Effector memory CD8-positive, alpha-beta T cell (primary cell): ENCODE data around the gene SH3BP4.
A peak's percentile ranks its signal among the peaks of the same experiment; 100 is the strongest.

Source experiments
- ATAC-seq: fragments of 150-1000 bp; cut with Tn5 transposase; replicated peaks from 2 replicates; pipeline ENCODE4 v1.10.0; 2021; ENCODE audit warnings: mild to moderate bottlenecking, moderate library complexity
- DNase-seq, 3 experiments: peaks; one replicate each; pipeline ENCODE4 v3.0.0; 2021
- H3K27ac Mint-ChIP-seq, 2 donors: one replicate each; pipeline ENCODE4 v1.8.0; 2022; ENCODE audit warnings: mild to moderate bottlenecking in 2 of 2, mixed read lengths in 2 of 2, moderate library complexity in 2 of 2
- H3K27me3 Mint-ChIP-seq, 2 donors: one replicate each; pipeline ENCODE4 v1.8.0; 2022; ENCODE audit warnings: mixed read lengths in 2 of 2
- H3K36me3 Mint-ChIP-seq: one replicate; pipeline ENCODE4 v1.8.0; 2022; ENCODE audit warnings: mild to moderate bottlenecking, moderate library complexity, mixed read lengths; ENCODE audit not compliant: insufficient read depth
- H3K4me1 Mint-ChIP-seq, 2 donors: one replicate each; pipeline ENCODE4 v1.8.0; 2022; ENCODE audit warnings: low read depth in 2 of 2, mixed read lengths in 2 of 2
- H3K4me3 Mint-ChIP-seq, 2 donors: one replicate each; pipeline ENCODE4 v1.8.0; 2022; ENCODE audit warnings: mild to moderate bottlenecking in 2 of 2, mixed read lengths in 2 of 2, moderate library complexity in 2 of 2
- H3K9me3 Mint-ChIP-seq, 2 donors: one replicate each; pipeline ENCODE4 v1.8.0; 2022; ENCODE audit warnings: mixed read lengths in 2 of 2

SH3BP4 gene

DNA sequence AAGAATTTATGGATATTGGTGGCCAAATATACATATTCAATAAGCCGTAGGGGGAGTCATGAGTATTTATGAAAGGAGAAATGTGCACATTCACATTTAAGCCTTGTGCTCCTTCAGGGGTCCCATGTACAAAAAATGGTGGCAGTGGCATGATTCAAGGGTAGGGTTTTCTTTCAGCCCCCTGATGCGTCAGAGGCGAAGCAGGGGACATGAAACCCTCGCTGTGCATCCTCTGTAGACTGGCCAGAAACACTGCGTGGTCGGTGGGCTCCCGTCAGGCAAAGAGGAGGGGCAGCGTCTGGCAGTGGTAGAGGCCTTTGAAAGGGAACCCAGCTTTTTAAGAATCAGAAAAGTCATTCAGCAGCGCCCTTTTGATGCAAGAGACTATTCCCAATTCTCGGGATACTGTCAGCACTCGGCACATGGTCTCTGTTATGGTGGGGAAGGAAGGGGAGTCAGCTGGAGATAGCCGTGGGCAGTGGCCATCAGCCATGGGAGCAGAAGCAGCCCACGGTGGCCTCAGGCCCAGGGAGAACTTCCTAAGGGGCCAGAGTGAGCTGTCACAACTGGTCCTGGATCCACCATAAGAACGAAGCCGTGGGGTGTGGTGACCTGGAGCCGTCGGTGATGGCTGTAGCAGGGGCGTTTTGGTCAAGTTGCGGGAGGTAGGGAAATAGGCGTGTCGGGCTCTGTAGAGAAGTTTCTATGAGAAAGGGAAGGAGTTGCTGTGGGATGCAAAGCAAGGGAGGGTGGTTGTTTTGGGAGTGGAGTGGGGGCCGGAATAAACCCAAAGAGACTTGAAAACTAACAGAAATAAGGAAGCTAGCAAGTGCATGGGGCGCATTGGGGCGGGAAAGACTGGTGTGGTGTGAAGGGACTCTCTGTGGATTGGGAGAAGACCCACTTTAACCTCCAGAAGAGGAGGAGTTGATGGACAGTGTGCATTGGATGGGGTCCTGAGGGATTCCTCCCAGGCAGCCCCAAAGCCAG, 95.6 kb downstream of the SH3BP4 start:
- DNase-seq (no peak), ATAC-seq (no peak)
- peaks cover 15 to 18% of the 10 kb centered on the region in 2 donors for H3K4me1 Mint-ChIP-seq
- peaks cover 33 to 63% of the 10 kb centered on the region in 2 donors for H3K27me3 Mint-ChIP-seq
- no peak overlapping the region for H3K27ac Mint-ChIP-seq
- H3K4me3 Mint-ChIP-seq: no peak overlapping the region
- H3K9me3 Mint-ChIP-seq: no peaks in the 10 kb centered on the region
- no peaks in the 10 kb centered on the region for H3K36me3 Mint-ChIP-seq

DNA sequence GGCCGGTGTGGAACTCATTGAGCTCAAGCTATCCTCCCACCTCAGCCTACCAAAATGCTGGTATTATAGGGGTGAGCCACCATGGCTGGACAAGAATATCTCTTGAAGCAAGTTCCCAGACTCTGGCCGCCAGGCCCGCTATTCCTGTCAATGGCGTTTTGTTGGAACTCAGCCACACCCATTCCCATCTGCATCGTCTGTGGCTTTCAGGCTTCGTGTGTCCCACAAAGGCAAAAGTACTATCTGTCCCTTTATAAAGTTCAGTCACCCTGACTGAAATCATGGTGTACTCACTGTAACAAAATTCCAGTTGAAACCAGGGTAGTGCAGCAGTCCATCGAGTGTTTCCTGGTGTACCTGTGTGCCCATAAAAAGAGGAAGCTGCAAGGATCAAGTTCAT, 96.7 kb downstream of the SH3BP4 start:
- peaks cover 15 to 18% of the 10 kb centered on the region in 2 donors for H3K4me1 Mint-ChIP-seq
- H3K27me3 Mint-ChIP-seq: peaks cover 37 to 65% of the 10 kb centered on the region in 2 donors
- no peak overlapping the region for H3K4me3 Mint-ChIP-seq
- H3K9me3 Mint-ChIP-seq: no peaks in the 10 kb centered on the region
- ATAC-seq (no peak), DNase-seq (no peak)
- H3K36me3 Mint-ChIP-seq: no peaks in the 10 kb centered on the region
- no peak overlapping the region for H3K27ac Mint-ChIP-seq

DNA sequence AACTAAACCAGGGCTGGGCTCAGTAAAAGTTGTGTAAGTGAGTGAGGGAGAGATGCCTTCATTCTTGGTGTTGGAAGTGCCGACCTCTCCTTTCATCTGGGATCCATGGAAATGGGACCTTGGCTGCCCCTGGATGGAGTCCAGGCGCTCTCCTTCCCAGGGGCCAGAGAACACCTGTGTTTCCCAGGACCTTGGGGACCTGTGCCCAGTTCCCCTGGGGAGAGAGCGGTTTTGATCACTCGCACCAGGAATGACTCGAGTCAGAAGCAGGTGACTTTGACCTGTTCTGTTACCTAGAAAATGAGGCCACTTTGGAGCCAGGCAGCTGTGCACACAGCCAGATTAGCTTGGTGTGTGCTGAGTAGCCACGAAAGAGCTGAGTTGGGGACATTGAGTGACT, 97.3 kb downstream of the SH3BP4 start:
- Mint-ChIP-seq H3K4me3 (no peak overlapping the region), H3K36me3 (no peaks in the 10 kb centered on the region), H3K27me3 (peaks cover 39 to 64% of the 10 kb centered on the region in 2 donors), H3K4me1 (peaks cover 15 to 18% of the 10 kb centered on the region in 2 donors), H3K9me3 (no peaks in the 10 kb centered on the region), H3K27ac (no peak overlapping the region)
- DNase-seq (no peak), ATAC-seq (no peak)

DNA sequence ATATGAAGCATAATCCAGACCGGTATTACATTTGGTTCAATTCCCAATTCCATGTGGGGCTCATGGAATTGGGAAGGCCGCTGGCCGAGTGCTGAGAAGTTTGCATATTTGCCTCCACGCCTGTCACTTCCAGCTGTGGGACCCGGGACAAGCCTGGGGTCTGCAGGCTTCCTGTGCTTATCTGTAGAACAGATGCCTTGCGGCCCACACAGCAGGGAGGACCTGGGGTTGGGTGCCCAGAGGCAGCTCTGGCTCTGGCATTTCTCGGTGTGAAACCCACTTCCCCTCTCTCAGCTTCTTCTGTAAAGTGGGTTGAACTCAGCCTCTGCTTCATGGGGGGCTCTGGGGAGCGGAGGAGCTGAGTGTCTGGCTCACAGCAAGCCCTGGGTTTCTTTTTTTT, 97.9 kb downstream of the SH3BP4 start:
- ATAC-seq (no peak), DNase-seq (no peak)
- no peaks in the 10 kb centered on the region for H3K36me3 Mint-ChIP-seq
- H3K27ac Mint-ChIP-seq: no peak overlapping the region
- peaks cover 13 to 16% of the 10 kb centered on the region in 2 donors for H3K4me1 Mint-ChIP-seq
- H3K4me3 Mint-ChIP-seq: no peak overlapping the region
- no peaks in the 10 kb centered on the region for H3K9me3 Mint-ChIP-seq
- H3K27me3 Mint-ChIP-seq: peaks cover 34 to 61% of the 10 kb centered on the region in 2 donors

DNA sequence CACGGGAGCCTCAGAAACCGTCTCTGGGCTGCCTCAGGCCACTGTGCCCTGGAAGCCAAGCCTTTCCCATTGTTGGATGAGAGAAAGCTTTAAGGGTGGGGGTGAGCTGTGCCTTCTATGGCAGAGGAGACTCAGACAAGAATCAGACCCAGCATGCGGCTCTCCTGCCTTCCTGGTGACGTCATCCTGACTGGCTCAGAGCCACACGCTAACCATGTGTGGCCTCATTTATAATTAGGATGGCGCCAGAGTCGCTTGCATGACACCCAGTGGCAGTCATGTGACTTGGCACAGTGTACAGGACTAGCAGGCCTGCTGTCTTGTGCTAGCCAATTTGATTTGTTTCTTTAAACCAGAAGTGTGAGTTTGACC, 99.1 kb downstream of the SH3BP4 start:
- H3K4me1 Mint-ChIP-seq: peaks cover 3 to 8% of the 10 kb centered on the region in 2 donors
- no peaks in the 10 kb centered on the region for H3K36me3 Mint-ChIP-seq
- peaks cover 39 to 62% of the 10 kb centered on the region in 2 donors for H3K27me3 Mint-ChIP-seq
- no peak overlapping the region for H3K4me3 Mint-ChIP-seq
- no peak overlapping the region for H3K27ac Mint-ChIP-seq
- DNase-seq (no peak), ATAC-seq (peak; percentile 26)
- no peaks in the 10 kb centered on the region for H3K9me3 Mint-ChIP-seq

DNA sequence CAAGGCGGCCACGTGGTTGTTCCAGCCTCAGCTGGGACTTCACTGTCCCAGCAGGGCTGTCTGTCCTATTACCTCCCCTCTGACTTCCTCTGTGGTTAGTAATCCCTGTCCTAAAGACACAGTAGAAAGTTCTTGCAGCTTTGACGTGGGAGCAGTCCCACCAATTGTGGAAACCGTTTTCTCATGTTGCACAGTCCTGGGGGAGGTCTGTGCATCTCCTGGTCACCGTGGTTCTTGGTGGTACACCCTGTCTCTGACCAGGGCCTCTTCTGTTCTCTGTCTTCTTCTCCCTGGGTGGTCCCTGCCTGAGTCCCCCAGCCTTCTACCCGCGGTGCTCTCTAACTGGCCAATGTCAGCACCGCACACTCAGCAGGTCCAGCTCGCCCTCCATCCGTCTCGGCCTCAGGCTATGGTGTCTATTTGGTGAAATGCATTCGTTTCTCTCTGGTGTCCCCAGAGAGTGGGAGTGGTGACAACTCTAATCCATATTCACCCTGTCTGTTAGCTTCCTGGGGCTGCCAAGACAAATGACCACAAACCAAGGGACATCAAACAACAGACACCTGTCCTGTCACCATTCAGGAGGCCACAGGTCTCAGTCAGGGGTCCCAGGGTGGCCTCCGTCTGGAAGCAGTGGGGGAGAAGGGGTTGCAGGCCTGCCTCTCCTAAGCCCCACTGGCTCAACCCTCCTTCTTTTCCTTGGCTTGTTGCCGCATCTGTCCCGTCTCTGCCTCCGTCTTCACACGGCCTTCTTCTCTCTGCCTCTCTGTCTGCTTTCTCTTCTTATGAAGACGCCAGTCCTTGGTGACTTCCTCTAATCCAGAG, 99.8 kb downstream of the SH3BP4 start:
- H3K27ac Mint-ChIP-seq: no peak overlapping the region
- H3K36me3 Mint-ChIP-seq: no peaks in the 10 kb centered on the region
- no peak overlapping the region for H3K4me3 Mint-ChIP-seq
- ATAC-seq (no peak), DNase-seq (no peak)
- H3K4me1 Mint-ChIP-seq: peaks cover 2 to 3% of the 10 kb centered on the region in 2 donors
- H3K9me3 Mint-ChIP-seq: no peaks in the 10 kb centered on the region
- H3K27me3 Mint-ChIP-seq: peaks cover 35 to 62% of the 10 kb centered on the region in 2 donors

DNA sequence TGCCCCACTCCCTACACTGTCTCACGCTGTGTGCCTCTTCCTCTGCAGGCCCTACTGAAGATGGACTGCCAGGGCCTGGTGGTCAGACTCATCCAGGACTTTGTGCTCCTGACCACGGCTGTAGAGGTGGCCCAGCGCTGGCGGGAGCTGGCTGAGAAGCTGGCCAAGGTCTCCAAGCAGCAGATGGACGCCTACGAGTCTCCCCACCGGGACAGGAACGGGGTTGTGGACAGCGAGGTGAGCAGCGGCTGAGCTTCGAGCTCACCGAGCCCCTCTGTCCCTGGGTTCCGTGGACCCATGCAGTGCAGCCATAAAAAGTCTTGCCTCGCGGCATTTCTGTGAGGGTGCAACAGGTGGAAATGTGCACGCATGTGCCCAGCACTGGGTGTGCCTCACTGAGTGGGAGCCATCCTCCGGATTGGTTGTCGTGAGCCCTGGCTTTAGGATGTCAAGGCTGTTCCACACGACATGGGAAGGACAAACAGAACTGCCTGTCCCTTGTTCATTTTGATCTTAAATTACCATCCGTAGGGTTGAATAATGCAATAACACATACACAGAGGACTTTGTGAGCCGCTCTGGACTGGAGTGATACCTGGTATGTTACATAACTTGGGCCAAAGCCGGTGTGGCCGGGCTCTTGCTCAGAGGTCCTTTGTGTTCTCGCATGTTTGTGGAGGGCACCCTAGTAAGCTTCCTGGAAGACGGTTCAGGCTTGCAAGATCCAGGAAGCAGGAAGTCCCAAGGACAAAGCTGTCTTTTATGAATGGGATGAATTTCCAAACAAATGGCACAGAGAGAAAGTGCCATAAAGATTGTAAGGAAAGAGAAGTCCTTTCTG, 100.9 kb downstream of the SH3BP4 start:
- Mint-ChIP-seq H3K36me3 (no peaks in the 10 kb centered on the region), H3K4me1 (peaks cover 2 to 3% of the 10 kb centered on the region in 2 donors), H3K27me3 (peaks cover 24 to 56% of the 10 kb centered on the region in 2 donors), H3K27ac (no peak overlapping the region), H3K9me3 (no peaks in the 10 kb centered on the region), H3K4me3 (no peak overlapping the region)
- DNase-seq: no peak
- ATAC-seq: no peak

DNA sequence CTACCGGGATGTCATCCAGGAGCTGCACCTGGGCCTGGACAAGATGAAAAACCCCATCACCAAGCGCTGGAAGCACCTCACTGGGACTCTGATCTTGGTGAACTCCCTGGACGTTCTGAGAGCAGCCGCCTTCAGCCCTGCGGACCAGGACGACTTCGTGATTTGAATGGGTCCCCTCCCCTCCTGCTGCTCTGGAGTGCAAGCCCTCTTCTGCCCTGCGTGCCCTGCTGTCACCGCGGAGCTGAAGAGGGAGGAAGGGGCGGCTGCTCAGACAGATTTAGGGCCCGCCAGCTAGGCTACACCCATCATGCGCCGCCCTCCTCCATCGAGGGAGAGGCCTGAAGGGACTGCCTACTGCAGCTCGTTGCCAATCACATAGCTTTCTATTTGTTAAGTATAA, 101.8 kb downstream of the SH3BP4 start:
- Mint-ChIP-seq H3K27ac (no peak overlapping the region), H3K36me3 (no peaks in the 10 kb centered on the region), H3K27me3 (peaks cover 29 to 54% of the 10 kb centered on the region in 2 donors), H3K9me3 (no peaks in the 10 kb centered on the region), H3K4me1 (peaks cover 2 to 3% of the 10 kb centered on the region in 2 donors), H3K4me3 (no peak overlapping the region)
- no peak for DNase-seq
- ATAC-seq: no peak

DNA sequence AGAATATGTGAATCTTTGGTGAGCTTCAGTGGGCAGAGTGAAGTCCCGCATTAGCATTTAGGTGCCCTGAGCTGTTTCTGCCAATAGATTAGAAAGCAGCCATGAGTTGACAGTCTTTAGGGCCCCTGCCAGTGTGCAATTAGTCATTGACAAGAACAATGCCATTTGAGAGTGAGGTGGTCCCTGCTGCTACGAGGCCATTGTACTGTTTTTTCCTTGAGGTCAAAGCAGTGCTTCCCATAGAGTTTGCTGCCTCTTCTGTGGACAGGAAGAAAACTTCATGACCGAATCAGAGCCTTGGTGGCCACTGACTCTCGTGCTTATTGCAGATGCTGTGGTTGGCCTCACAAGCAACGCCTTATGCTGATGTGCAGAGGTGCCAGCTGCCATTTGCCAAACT, 102.7 kb downstream of the SH3BP4 start:
- no peak overlapping the region for H3K27ac Mint-ChIP-seq
- no peak overlapping the region for H3K4me3 Mint-ChIP-seq
- no peak for ATAC-seq
- no peaks in the 10 kb centered on the region for H3K36me3 Mint-ChIP-seq
- peaks cover 37 to 57% of the 10 kb centered on the region in 2 donors for H3K27me3 Mint-ChIP-seq
- DNase-seq: no peak
- H3K4me1 Mint-ChIP-seq: peaks cover 2 to 3% of the 10 kb centered on the region in 2 donors
- H3K9me3 Mint-ChIP-seq: no peaks in the 10 kb centered on the region

DNA sequence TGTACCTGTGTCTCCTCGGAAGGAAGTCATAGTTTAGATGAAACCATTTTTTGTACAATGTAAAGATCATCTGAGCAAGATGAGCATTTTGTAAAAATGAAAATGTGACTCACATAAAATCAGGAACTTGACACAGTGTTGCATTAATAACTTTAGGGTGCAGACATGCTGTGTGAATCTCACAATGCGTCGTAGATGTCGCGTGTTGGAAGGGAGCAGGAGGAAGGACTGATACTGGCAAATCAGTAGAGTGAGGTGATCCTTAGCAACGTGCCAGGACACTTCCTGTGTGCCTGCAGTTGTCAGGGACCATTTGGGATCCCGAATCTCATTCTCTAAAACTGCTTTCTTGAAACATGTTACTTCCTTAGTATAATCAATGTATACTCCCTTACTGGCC, 103.1 kb downstream of the SH3BP4 start:
- DNase-seq (no peak), ATAC-seq (no peak)
- no peak overlapping the region for H3K4me3 Mint-ChIP-seq
- peaks cover 2 to 3% of the 10 kb centered on the region in 2 donors for H3K4me1 Mint-ChIP-seq
- H3K36me3 Mint-ChIP-seq: no peaks in the 10 kb centered on the region
- peaks cover 41 to 61% of the 10 kb centered on the region in 2 donors for H3K27me3 Mint-ChIP-seq
- no peak overlapping the region for H3K27ac Mint-ChIP-seq
- H3K9me3 Mint-ChIP-seq: no peaks in the 10 kb centered on the region

DNA sequence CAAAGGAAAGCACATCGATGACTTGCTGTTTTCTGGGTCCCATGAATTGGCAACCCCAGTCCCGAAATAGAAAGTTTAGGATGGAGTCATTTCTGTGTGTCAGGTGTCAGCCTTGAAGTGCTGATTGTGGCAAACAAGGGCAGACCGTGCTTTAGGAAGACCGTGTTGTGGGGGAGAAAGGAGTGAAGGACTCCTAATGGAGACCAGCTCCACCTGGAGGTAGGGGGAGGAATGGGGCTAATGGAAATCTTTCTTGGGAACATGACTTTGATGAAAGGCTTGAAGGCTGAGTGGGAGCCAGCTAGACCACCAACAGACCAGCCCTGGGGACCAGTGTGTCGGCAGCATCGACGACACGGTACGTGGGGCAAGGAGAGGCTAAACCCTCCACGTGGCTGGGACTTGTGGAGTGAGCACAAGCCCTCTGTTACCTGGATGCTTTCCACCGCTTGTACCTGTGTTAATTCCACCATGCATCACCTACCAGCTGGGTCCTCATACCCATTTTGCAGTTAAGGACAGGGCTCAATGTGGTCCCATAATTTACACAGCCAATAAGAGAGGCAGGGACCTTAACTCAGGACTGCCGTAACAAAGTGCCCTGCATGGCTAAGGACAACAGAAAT, 104.2 kb downstream of the SH3BP4 start:
- no peak overlapping the region for H3K4me3 Mint-ChIP-seq
- ATAC-seq (no peak), DNase-seq (no peak)
- peaks cover 50 to 72% of the 10 kb centered on the region in 2 donors for H3K27me3 Mint-ChIP-seq
- H3K36me3 Mint-ChIP-seq: no peaks in the 10 kb centered on the region
- peaks cover 2 to 3% of the 10 kb centered on the region in 2 donors for H3K4me1 Mint-ChIP-seq
- H3K9me3 Mint-ChIP-seq: no peaks in the 10 kb centered on the region
- H3K27ac Mint-ChIP-seq: no peak overlapping the region

DNA sequence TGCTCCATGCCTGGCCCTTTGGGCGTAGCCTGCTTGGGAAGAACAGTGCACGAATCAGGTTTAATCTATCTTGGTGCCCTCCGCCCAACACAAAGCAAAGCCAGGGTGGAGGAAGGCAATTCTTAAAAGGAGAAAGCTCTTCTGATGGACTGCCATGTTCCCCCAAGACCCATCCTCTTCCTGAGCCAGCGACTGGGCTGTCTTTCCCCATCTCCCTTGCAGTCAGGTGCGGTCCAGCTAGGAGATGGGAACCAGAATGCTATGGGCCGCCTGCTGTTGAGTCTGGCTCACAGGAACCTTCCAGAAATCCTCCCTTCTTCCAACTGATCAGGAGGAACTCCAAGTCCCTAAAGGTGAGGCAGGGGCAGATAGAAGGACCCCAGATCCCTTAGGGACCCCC, 105.0 kb downstream of the SH3BP4 start:
- Mint-ChIP-seq H3K36me3 (no peaks in the 10 kb centered on the region), H3K4me3 (no peak overlapping the region), H3K4me1 (no peaks in the 10 kb centered on the region), H3K27me3 (peaks cover 57 to 74% of the 10 kb centered on the region in 2 donors), H3K9me3 (no peaks in the 10 kb centered on the region), H3K27ac (no peak overlapping the region)
- DNase-seq (no peak), ATAC-seq (no peak)
